H1 (cell line): ENCODE results near the gene SH2B3. TPM values are rescaled to one million over a fixed set of nuclear protein-coding genes. Genes with fewer than 3 reads are reported as not detected.

Experiments used
- CBX5 ChIP-seq: fragments of 300-800, 300-1000 bp; sonication (generic); IDR thresholded peaks from 2 replicates; pipeline ENCODE4 v1.7.1; 2016; ENCODE audit warnings: antibody characterized with exemption, low read length, low read depth
- JUN ChIP-seq: IDR thresholded peaks from 2 replicates; pipeline ENCODE4 v1.6.1; 2011; ENCODE audit warnings: low read depth, mild to moderate bottlenecking, improper control_type of control experiment, low read length
- KDM5A ChIP-seq: fragments of 200-600 bp; IDR thresholded peaks from 2 replicates; pipeline ENCODE4 v1.7.1; 2012; ENCODE audit warnings: mild to moderate bottlenecking, low read length, inconsistent platforms, mixed read lengths
- MAX ChIP-seq: IDR thresholded peaks from 2 replicates; pipeline ENCODE4 v1.6.1; 2012; ENCODE audit warnings: inconsistent platforms
- TAF7 ChIP-seq: optimal IDR thresholded peaks from 2 replicates; pipeline ENCODE3; 2011; ENCODE audit warnings: low read depth, mild to moderate bottlenecking, inconsistent platforms, low read length, moderate library complexity, borderline replicate concordance
- TEAD4 ChIP-seq: IDR thresholded peaks from 2 replicates; pipeline ENCODE4 v1.6.1; 2012; ENCODE audit warnings: low read depth, low read length, inconsistent platforms, mixed read lengths
- USF2 ChIP-seq: IDR thresholded peaks from 2 replicates; pipeline ENCODE4 v1.6.1; 2011; ENCODE audit warnings: low read length, improper control_type of control experiment
- ZNF274 ChIP-seq: IDR thresholded peaks from 2 replicates; pipeline ENCODE4 v1.7.0; 2012; ENCODE audit warnings: low read length, borderline replicate concordance; ENCODE audit errors: extremely low read depth
- polyA plus RNA-seq, 7 experiments: library from polyadenylated mRNA; depleted of rRNA in 3 of 7; stranded (reverse) in 5 of 7; unstranded in 2 of 7; fragments of >200 nt in 5 of 7; fragments of 200-250 nt in 2 of 7; gene quantifications; 1 replicate in 5 of 7; 2 replicates in 1 of 7; 4 replicates in 1 of 7; pipeline versions ENCODE4 v1.2.1 to v1.2.3, GENCODE V29; 2011 to 2013; ENCODE audit warnings: missing spikeins in 2 of 7, mixed read lengths in 2 of 7
- total RNA-seq: library from RNA; stranded (reverse); fragmentation: NEBNext Ultra II Directional; extraction: Animal tissue kit (Norgen Biotek cat#: 25700); gene quantifications from 2 replicates; pipeline ENCODE4 v1.2.1, GENCODE V29; 2021
- TF ChIP-seq, protein P1 (sequence below): IDR thresholded peaks from 2 replicates; pipeline ENCODE4 v1.6.1; 2011; ENCODE audit warnings: low read depth, mild to moderate bottlenecking, low read length; ENCODE audit not compliant: insufficient read depth

The SH2B3 gene
- total and polyA plus RNA-seq, 2 of the 8 experiments (the other 6 are each of a cell fraction or from before 2014, with no cell fraction given), result 20.8 to 34.1 TPM

DNA sequence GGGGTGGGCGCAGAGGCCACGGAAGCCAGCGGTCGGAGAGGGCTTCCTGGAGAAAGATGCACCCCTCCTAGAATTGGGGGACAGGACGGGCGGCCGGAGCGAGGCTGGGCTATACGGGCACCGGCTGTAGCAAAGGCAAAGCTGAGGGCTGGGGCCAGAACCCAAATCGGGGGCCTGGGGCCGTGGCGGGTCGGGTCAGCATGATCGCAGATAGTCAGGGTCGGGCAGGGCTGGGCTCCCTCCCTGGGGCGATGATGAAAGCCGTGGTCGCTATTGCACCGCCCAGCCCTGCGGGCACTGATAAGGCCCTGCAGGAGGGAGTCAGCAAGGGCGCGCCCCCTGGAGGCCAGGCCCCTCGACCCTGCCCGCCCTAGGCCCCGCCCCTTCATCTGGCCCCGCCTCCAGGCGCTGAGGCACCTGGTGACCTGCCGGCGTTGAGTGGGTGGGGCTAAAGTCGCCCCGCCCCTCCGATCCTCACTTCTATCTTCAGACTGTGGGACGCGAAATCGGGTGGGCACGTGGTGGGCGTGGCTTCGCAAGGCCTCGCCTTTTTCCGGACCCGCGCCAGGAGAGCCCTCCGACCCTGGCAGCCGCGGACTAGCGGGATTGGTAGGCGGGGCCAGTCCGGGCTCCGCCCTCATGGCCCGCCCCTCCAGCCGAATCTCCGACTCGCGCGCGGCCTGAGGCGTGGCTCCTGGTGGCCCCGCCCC is 419 bp upstream of the SH2B3 start (continued):
- TF ChIP-seq TAF7, result no peak
- TF ChIP-seq MAX, result peak; percentile 79
- TF ChIP-seq CBX5, result no peak
- peak; percentile 84 for TF ChIP-seq USF2
- TF ChIP-seq KDM5A, result no peak
- TF ChIP-seq, protein P1, sequence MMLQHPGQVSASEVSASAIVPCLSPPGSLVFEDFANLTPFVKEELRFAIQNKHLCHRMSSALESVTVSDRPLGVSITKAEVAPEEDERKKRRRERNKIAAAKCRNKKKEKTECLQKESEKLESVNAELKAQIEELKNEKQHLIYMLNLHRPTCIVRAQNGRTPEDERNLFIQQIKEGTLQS, result no peak
- no peak for TF ChIP-seq JUN
- no peak for TF ChIP-seq TEAD4
- no peak for TF ChIP-seq ZNF274
